HEK293T (cell line): ENCODE results near the gene CDH19.

Experiments used
- CTCF ChIA-PET: fragments of 350-600 bp; formaldehyde crosslinking; extraction: SDS; loops from one replicate; lab custom pipeline; 2021; ENCODE audit warnings: antibody characterized with exemption, inconsistent platforms; lab: Yijun Ruan, JAX
- POLR2A ChIA-PET: fragments of 350-600 bp; formaldehyde crosslinking; extraction: SDS; loops from one replicate; lab custom pipeline; 2020; ENCODE audit warnings: antibody characterized with exemption, inconsistent platforms; lab: Yijun Ruan, JAX
- DNase-seq: peaks from one replicate; pipeline ENCODE4 v3.0.0; 2012; ENCODE audit warnings: mixed read lengths; ENCODE audit errors: extremely low spot score
- ARNT ChIP-seq: fragments of 450-650 bp; IDR thresholded peaks from 2 replicates; pipeline ENCODE4 v1.6.1; 2017; ENCODE audit warnings: mild to moderate bottlenecking
- BHLHE40 ChIP-seq: fragments of 450-650 bp; IDR thresholded peaks from 2 replicates; pipeline ENCODE4 v1.6.1; 2016; ENCODE audit warnings: mild to moderate bottlenecking, moderate library complexity, borderline replicate concordance
- CTBP1 ChIP-seq: fragments of 450-650 bp; IDR thresholded peaks from 2 replicates; pipeline ENCODE4 v1.6.1; 2016; ENCODE audit warnings: borderline replicate concordance
- ELF4 ChIP-seq: fragments of 450-650 bp; IDR thresholded peaks from 2 replicates; pipeline ENCODE4 v1.6.1; 2017; ENCODE audit warnings: antibody characterized with exemption
- FOXA1 ChIP-seq: fragments of 450-650 bp; IDR thresholded peaks from 2 replicates; pipeline ENCODE4 v1.6.1; 2016; ENCODE audit warnings: mild to moderate bottlenecking
- FOXK2 ChIP-seq: fragments of 450-650 bp; IDR thresholded peaks from 2 replicates; pipeline ENCODE4 v1.6.1; 2016; ENCODE audit warnings: mild to moderate bottlenecking
- FOXM1 ChIP-seq: fragments of 450-650 bp; IDR thresholded peaks from 2 replicates; pipeline ENCODE4 v1.6.1; 2017; ENCODE audit warnings: mild to moderate bottlenecking, borderline replicate concordance
- HDGF ChIP-seq: fragments of 450-650 bp; IDR thresholded peaks from 2 replicates; pipeline ENCODE4 v1.6.1; 2017; ENCODE audit warnings: antibody characterized with exemption, borderline replicate concordance
- L3MBTL2 ChIP-seq: fragments of 450-650 bp; conservative IDR thresholded peaks from 2 replicates; pipeline ENCODE4 v1.6.1; 2016; ENCODE audit warnings: mild to moderate bottlenecking
- LEF1 ChIP-seq: fragments of 450-650 bp; IDR thresholded peaks from 2 replicates; pipeline ENCODE4 v1.6.1; 2017; ENCODE audit warnings: mild to moderate bottlenecking, borderline replicate concordance
- NFRKB ChIP-seq: fragments of 450-650 bp; IDR thresholded peaks from 2 replicates; pipeline ENCODE4 v1.6.1; 2016; ENCODE audit warnings: mild to moderate bottlenecking, moderate library complexity
- PKNOX1 ChIP-seq: fragments of 450-650 bp; IDR thresholded peaks from 2 replicates; pipeline ENCODE4 v1.6.1; 2016
- SP1 ChIP-seq: fragments of 450-650 bp; IDR thresholded peaks from 2 replicates; pipeline ENCODE4 v1.6.1; 2017
- SUZ12 ChIP-seq: fragments of 450-650 bp; IDR thresholded peaks from 2 replicates; pipeline ENCODE4 v1.6.1; 2016; ENCODE audit warnings: mild to moderate bottlenecking
- TARDBP ChIP-seq: fragments of 450-650 bp; IDR thresholded peaks from 2 replicates; pipeline ENCODE4 v1.6.1; 2016
- ZNF384 ChIP-seq: fragments of 450-650 bp; IDR thresholded peaks from 2 replicates; pipeline ENCODE4 v1.6.1; 2016

CDH19 gene

GRCh38 chr18:66557091-66557490 lies 46.8 kb downstream of the CDH19 start:
- CTCF ChIA-PET, result no interaction called here

GRCh38 chr18:66555585-66555984 lies 48.3 kb downstream of the CDH19 start:
- TF ChIP-seq L3MBTL2, result no peak
- no peak for TF ChIP-seq CTBP1
- TF ChIP-seq ELF4, result no peak
- no peak for TF ChIP-seq BHLHE40
- TF ChIP-seq PKNOX1, result no peak
- TF ChIP-seq FOXM1, result no peak
- no peak for TF ChIP-seq ARNT
- DNase-seq, result no peak
- ChIA-PET CTCF (no interaction called here), POLR2A (no interaction called here)

More at GRCh38 chr18:66557091-66557490, 46.8 kb downstream of the CDH19 start:
- POLR2A ChIA-PET, result no interaction called here
- TF ChIP-seq FOXK2, result no peak
- TF ChIP-seq SP1, result no peak
- no peak for TF ChIP-seq TARDBP
- TF ChIP-seq NFRKB, result no peak
- TF ChIP-seq PKNOX1, result no peak
- no peak for TF ChIP-seq LEF1
- TF ChIP-seq BHLHE40, result no peak
- TF ChIP-seq CTBP1, result no peak
- TF ChIP-seq FOXA1, result no peak
- DNase-seq, result no peak

GRCh38 chr18:66553824-66554223 lies 50.1 kb downstream of the CDH19 start:
- no peak for TF ChIP-seq NFRKB
- no peak for TF ChIP-seq FOXK2
- DNase-seq, result no peak
- POLR2A ChIA-PET, result no interaction called here
- CTCF ChIA-PET, result no interaction called here

GRCh38 chr18:66550366-66550765 lies 53.5 kb downstream of the CDH19 start:
- TF ChIP-seq ARNT, result no peak
- no peak for DNase-seq
- ChIA-PET POLR2A (no interaction called here), CTCF (no interaction called here)

- ChIA-PET CTCF (no interaction called here), POLR2A (no interaction called here)
- DNase-seq, result no peak
- TF ChIP-seq HDGF (no peak), ELF4 (no peak), CTBP1 (no peak), TARDBP (no peak)
Measured at GRCh38 chr18:66548747-66549146, 55.1 kb downstream of the CDH19 start.

- no peak for DNase-seq
- TF ChIP-seq BHLHE40 (no peak), NFRKB (no peak), CTBP1 (no peak), TARDBP (no peak), ZNF384 (no peak), SUZ12 (no peak), FOXK2 (no peak), FOXM1 (no peak), FOXA1 (no peak), PKNOX1 (no peak), ARNT (no peak), HDGF (no peak), ELF4 (no peak), LEF1 (no peak)
- ChIA-PET POLR2A (no interaction called here), CTCF (interaction anchor here (0.7 kb wide), 1 partner anchor 999 kb away, joined by 3 read pairs; no protein-coding TSS in a partner anchor)
Measured at GRCh38 chr18:66534110-66534509, 69.8 kb downstream of the CDH19 start.

- CTCF ChIA-PET, result interaction anchor here (0.7 kb wide), 1 partner anchor 1000 kb away, joined by 3 read pairs; no protein-coding TSS in a partner anchor
- POLR2A ChIA-PET, result no interaction called here
- no peak for TF ChIP-seq ELF4
- no peak for TF ChIP-seq SUZ12
- no peak for TF ChIP-seq LEF1
- TF ChIP-seq L3MBTL2, result no peak
- TF ChIP-seq FOXA1, result no peak
- TF ChIP-seq PKNOX1, result no peak
- no peak for TF ChIP-seq ARNT
- no peak for TF ChIP-seq ZNF384
- no peak for TF ChIP-seq BHLHE40
- no peak for TF ChIP-seq FOXM1
- TF ChIP-seq HDGF, result no peak
- TF ChIP-seq FOXK2, result no peak
- DNase-seq, result no peak
Measured at GRCh38 chr18:66533693-66534092, 70.2 kb downstream of the CDH19 start.
